ENCODE data around the gene ABCA1.

DNA sequence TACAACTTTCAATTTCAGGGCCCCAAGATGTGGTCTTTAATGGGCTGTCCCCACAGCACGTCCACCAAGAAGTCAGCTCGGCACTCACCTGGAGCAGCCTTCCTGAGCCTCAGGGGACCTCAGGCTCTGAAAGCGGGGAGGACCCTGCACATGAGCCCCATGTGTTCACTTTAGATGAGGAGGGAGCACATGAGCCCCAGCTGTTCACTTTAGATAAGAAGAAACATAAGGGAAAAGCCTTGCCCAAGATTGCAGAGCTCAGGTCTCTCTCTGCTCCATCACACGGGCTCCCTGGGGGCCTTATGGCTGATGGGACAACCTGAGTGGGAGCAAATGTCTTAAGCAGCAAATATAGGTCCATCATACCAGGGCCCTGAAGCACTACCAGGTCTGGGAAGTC, 107.6 kb downstream of the ABCA1 start:
- TF ChIP-seq, protein P1, sequence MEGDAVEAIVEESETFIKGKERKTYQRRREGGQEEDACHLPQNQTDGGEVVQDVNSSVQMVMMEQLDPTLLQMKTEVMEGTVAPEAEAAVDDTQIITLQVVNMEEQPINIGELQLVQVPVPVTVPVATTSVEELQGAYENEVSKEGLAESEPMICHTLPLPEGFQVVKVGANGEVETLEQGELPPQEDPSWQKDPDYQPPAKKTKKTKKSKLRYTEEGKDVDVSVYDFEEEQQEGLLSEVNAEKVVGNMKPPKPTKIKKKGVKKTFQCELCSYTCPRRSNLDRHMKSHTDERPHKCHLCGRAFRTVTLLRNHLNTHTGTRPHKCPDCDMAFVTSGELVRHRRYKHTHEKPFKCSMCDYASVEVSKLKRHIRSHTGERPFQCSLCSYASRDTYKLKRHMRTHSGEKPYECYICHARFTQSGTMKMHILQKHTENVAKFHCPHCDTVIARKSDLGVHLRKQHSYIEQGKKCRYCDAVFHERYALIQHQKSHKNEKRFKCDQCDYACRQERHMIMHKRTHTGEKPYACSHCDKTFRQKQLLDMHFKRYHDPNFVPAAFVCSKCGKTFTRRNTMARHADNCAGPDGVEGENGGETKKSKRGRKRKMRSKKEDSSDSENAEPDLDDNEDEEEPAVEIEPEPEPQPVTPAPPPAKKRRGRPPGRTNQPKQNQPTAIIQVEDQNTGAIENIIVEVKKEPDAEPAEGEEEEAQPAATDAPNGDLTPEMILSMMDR (IDR thresholded peaks at IDR 0.05): no peak
- TF ChIP-seq POLR2A (IDR thresholded peaks at IDR 0.05): no peak

Measured in right lobe of liver (tissue), 4 donors.